HG02840 (cell line): ENCODE results near the gene MAPT.

Experiments used
- ATAC-seq: cut with Tn5 transposase; IDR thresholded peaks from one replicate; pipeline ENCODE4 v1.9.1; 2021; ENCODE audit warnings: mild to moderate bottlenecking, moderate library complexity, moderate number of reproducible peaks; ENCODE audit not compliant: unreplicated experiment, low FRiP score

Gene MAPT

GRCh38 chr17:45894022-45894784 is at the start of gene MAPT:
Gene MAPT (plus strand): TSS chr17:45894554. CDS start chr17:45962338, 67,784 bp downstream.
- ATAC-seq, result no peak

GRCh38 chr17:45844695-45845375 is 49.5 kb upstream of the MAPT start, which contains the start of gene SPPL2C:
Gene SPPL2C (plus strand): TSS chr17:45844881. CDS start chr17:45844907, 26 bp downstream.
- ATAC-seq, result no peak

- ATAC-seq, result no peak
Measured at GRCh38 chr17:45845376-45846185, 48.8 kb upstream of the MAPT start.

GRCh38 chr17:45846223-45846622 is 48.1 kb upstream of the MAPT start:
- ATAC-seq, result no peak

- ATAC-seq, result no peak
Measured at GRCh38 chr17:45846646-45847045, 47.7 kb upstream of the MAPT start.

- no peak for ATAC-seq
Measured at GRCh38 chr17:45847101-45847500, 47.3 kb upstream of the MAPT start.

- ATAC-seq, result no peak
Measured at GRCh38 chr17:45847747-45848146, 46.6 kb upstream of the MAPT start.

- ATAC-seq, result no peak
Measured at GRCh38 chr17:45848405-45848804, 45.9 kb upstream of the MAPT start.

- ATAC-seq, result no peak
Measured at GRCh38 chr17:45848868-45849535, 45.4 kb upstream of the MAPT start.

- no peak for ATAC-seq
Measured at GRCh38 chr17:45849536-45849990, 44.8 kb upstream of the MAPT start.

GRCh38 chr17:45850011-45850410 is 44.3 kb upstream of the MAPT start:
- ATAC-seq, result no peak

- no peak for ATAC-seq
Measured at GRCh38 chr17:45850468-45850867, 43.9 kb upstream of the MAPT start.

GRCh38 chr17:45851022-45851421 is 43.3 kb upstream of the MAPT start:
- no peak for ATAC-seq

GRCh38 chr17:45851464-45851863 is 42.9 kb upstream of the MAPT start:
- ATAC-seq, result no peak

- ATAC-seq, result no peak
Measured at GRCh38 chr17:45851873-45852272, 42.5 kb upstream of the MAPT start.

- ATAC-seq, result no peak
Measured at GRCh38 chr17:45852535-45853297, 41.6 kb upstream of the MAPT start.

- no peak for ATAC-seq
Measured at GRCh38 chr17:45854209-45854608, 40.1 kb upstream of the MAPT start.

- no peak for ATAC-seq
Measured at GRCh38 chr17:45855691-45856336, 38.5 kb upstream of the MAPT start.
